HepG2 (cell line): ENCODE data around the gene AGER. TPM values are rescaled to one million over a fixed set of nuclear protein-coding genes. Genes with fewer than 3 reads are reported as not detected.

Source experiments
- ARID2 ChIP-seq: sonication (generic); formaldehyde crosslinking; IDR thresholded peaks from 2 replicates; pipeline ENCODE4 v1.8.1; 2022; ENCODE audit warnings: mild to moderate bottlenecking, missing genetic modification reagents, borderline replicate concordance
- CHCHD3 ChIP-seq: sonication (generic); formaldehyde crosslinking; IDR thresholded peaks from 2 replicates; pipeline ENCODE4 v1.8.0; 2022; ENCODE audit warnings: mild to moderate bottlenecking, missing genetic modification reagents, moderate library complexity
- EEA1 ChIP-seq: sonication (generic); formaldehyde crosslinking; IDR thresholded peaks from 2 replicates; pipeline ENCODE4 v1.5.1; 2020; ENCODE audit warnings: mild to moderate bottlenecking, missing genetic modification reagents, borderline replicate concordance
- GTF2F1 ChIP-seq: fragments of 150-350 bp; IDR thresholded peaks from 2 replicates; pipeline ENCODE4 v1.6.1; 2014; ENCODE audit warnings: low read length
- HDAC6 ChIP-seq: fragments of 200-600 bp; sonication (generic); IDR thresholded peaks from 2 replicates; pipeline ENCODE4 v1.7.0; 2017; ENCODE audit warnings: mild to moderate bottlenecking, antibody characterized with exemption, low read length, low read depth
- HES4 ChIP-seq: sonication (generic); formaldehyde crosslinking; IDR thresholded peaks from 2 replicates; pipeline ENCODE4 v1.9.0; 2021; ENCODE audit warnings: mild to moderate bottlenecking, missing genetic modification reagents, borderline replicate concordance
- HMGA1 ChIP-seq: sonication (generic); formaldehyde crosslinking; conservative IDR thresholded peaks from 2 replicates; pipeline ENCODE4 v1.4.0; 2020; ENCODE audit warnings: missing genetic modification reagents
- MAZ ChIP-seq, 2 experiments: sonication (generic) in 1 of 2; formaldehyde crosslinking in 1 of 2; IDR thresholded peaks; 2 replicates each; pipeline versions ENCODE4 v1.5.0 to v1.6.1; 2012 to 2020; ENCODE audit warnings: low read depth in 2 of 2, mild to moderate bottlenecking in 2 of 2, borderline replicate concordance in 1 of 2, improper control_type of control experiment in 1 of 2, low read length in 1 of 2, missing genetic modification reagents in 1 of 2, moderate library complexity in 1 of 2
- MBNL3 ChIP-seq: fragments of 250-450 bp; sonication (Bioruptor Pico); conservative IDR thresholded peaks from 2 replicates; pipeline ENCODE4 v1.8.0; 2022; ENCODE audit warnings: mild to moderate bottlenecking, inconsistent platforms
- NCOR1 ChIP-seq: fragments of 200-600 bp; sonication (generic); IDR thresholded peaks from 2 replicates; pipeline ENCODE4 v1.7.0; 2017; ENCODE audit warnings: antibody characterized with exemption, low read length, borderline replicate concordance
- PLRG1 ChIP-seq: fragments of 450-650 bp; conservative IDR thresholded peaks from 2 replicates; pipeline ENCODE4 v1.6.1; 2016
- POLR2AphosphoS5 ChIP-seq: IDR thresholded peaks from 2 replicates; pipeline ENCODE4 v1.6.1; 2012; ENCODE audit warnings: low read depth, low read length
- RAD51 ChIP-seq: fragments of 450-650 bp; IDR thresholded peaks from 2 replicates; pipeline ENCODE4 v1.6.1; 2016; ENCODE audit warnings: borderline replicate concordance
- RELA ChIP-seq: sonication (generic); formaldehyde crosslinking; IDR thresholded peaks from 2 replicates; pipeline ENCODE4 v1.4.0; 2020; ENCODE audit warnings: missing genetic modification reagents
- RORA ChIP-seq: sonication (generic); formaldehyde crosslinking; IDR thresholded peaks from 2 replicates; pipeline ENCODE4 v1.5.0; 2020; ENCODE audit warnings: mild to moderate bottlenecking, missing genetic modification reagents, moderate library complexity
- SMAD1 ChIP-seq: sonication (generic); formaldehyde crosslinking; IDR thresholded peaks from 2 replicates; pipeline ENCODE4 v1.4.0; 2020; ENCODE audit warnings: missing genetic modification reagents, low read depth, mild to moderate bottlenecking, borderline replicate concordance
- ZBTB7A ChIP-seq: sonication (generic); formaldehyde crosslinking; IDR thresholded peaks from 2 replicates; pipeline ENCODE4 v1.8.0; 2022; ENCODE audit warnings: mild to moderate bottlenecking, missing genetic modification reagents
- ZFP36 ChIP-seq: fragments of 150-350 bp; IDR thresholded peaks from 2 replicates; pipeline ENCODE4 v1.6.1; 2018; ENCODE audit warnings: borderline replicate concordance, low read length, low read depth; ENCODE audit not compliant: partially characterized antibody
- ZFP41 ChIP-seq: sonication (generic); formaldehyde crosslinking; IDR thresholded peaks from 2 replicates; pipeline ENCODE4 v1.4.0; 2020; ENCODE audit warnings: mild to moderate bottlenecking, missing genetic modification reagents, borderline replicate concordance
- ZNF570 ChIP-seq: sonication (generic); formaldehyde crosslinking; IDR thresholded peaks from 2 replicates; pipeline ENCODE4 v1.4.0; 2020; ENCODE audit warnings: mild to moderate bottlenecking, missing genetic modification reagents, borderline replicate concordance
- polyA plus RNA-seq, 8 experiments: library from polyadenylated mRNA; depleted of rRNA in 3 of 8; stranded (reverse) in 7 of 8; unstranded in 1 of 8; fragments of >200 nt; fragmentation: Illumina TruSeq in 4 of 8; extraction: Trizol in 4 of 8; gene quantifications; 2 replicates each; pipeline versions ENCODE4 v1.2.1 to v1.2.3, GENCODE V29; 2011 to 2016; ENCODE audit warnings: low read depth in 4 of 8, missing spikeins in 1 of 8, mixed read lengths in 1 of 8; ENCODE audit not compliant: insufficient read depth in 1 of 8
- total RNA-seq, 5 experiments: library from RNA; depleted of rRNA; stranded (reverse); fragments of >200 nt; fragmentation: Illumina TruSeq; extraction: Trizol; gene quantifications; 2 replicates each; pipeline ENCODE4 v1.2.3, GENCODE V29; 2016; ENCODE audit warnings: low read depth in 1 of 5
- TF ChIP-seq, protein P1 (sequence below): sonication (generic); formaldehyde crosslinking; IDR thresholded peaks from 2 replicates; pipeline ENCODE4 v1.5.0; 2020; ENCODE audit warnings: missing genetic modification reagents, mild to moderate bottlenecking, borderline replicate concordance
- TF ChIP-seq, protein P2 (sequence below): sonication (generic); formaldehyde crosslinking; IDR thresholded peaks from 2 replicates; pipeline ENCODE4 v1.4.0; 2020; ENCODE audit warnings: missing genetic modification reagents; ENCODE audit errors: not compliant biosample characterization
- TF ChIP-seq, protein P3 (sequence below): sonication (generic); formaldehyde crosslinking; IDR thresholded peaks from 2 replicates; pipeline ENCODE4 v1.8.1; 2023; ENCODE audit warnings: mild to moderate bottlenecking, moderate library complexity, missing genetic modification reagents
- TF ChIP-seq, protein P4 (sequence below): IDR thresholded peaks from 2 replicates; pipeline ENCODE4 v1.6.1; 2018; ENCODE audit warnings: missing genetic modification reagents
- TF ChIP-seq, protein P5 (sequence below): sonication (generic); formaldehyde crosslinking; IDR thresholded peaks from 2 replicates; pipeline ENCODE4 v1.8.1; 2023; ENCODE audit warnings: mild to moderate bottlenecking, missing genetic modification reagents

The AGER gene
- total and polyA plus RNA-seq, 2 of the 13 experiments (the other 11 are each of a cell fraction or from before 2014, with no cell fraction given) = 1.9 to 5.1 TPM

DNA sequence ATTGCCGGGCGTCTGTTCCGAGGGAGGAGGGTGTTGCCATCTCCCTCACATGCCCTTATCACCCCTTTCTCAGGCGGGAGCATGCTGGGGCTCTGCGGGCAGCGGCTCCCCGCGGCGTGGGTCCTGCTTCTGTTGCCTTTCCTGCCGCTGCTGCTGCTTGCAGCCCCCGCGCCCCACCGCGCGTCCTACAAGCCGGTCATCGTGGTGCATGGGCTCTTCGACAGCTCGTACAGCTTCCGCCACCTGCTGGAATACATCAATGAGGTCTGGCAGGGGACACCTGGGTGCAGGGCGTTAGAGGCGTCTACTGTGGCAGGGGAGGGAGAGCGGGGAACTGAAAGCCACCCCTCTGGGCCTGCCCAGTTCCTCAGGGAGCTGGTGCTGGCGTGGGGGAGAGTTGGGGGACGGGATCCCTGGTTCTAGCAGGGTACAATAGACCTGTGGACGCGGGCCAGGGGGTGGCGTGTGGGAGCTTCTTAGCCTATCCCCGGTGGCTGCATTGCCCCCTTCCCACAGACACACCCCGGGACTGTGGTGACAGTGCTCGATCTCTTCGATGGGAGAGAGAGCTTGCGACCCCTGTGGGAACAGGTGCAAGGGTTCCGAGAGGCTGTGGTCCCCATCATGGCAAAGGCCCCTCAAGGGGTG is 29.4 kb downstream of the AGER start (continued):
- TF ChIP-seq, protein P1, sequence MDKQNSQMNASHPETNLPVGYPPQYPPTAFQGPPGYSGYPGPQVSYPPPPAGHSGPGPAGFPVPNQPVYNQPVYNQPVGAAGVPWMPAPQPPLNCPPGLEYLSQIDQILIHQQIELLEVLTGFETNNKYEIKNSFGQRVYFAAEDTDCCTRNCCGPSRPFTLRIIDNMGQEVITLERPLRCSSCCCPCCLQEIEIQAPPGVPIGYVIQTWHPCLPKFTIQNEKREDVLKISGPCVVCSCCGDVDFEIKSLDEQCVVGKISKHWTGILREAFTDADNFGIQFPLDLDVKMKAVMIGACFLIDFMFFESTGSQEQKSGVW (CRISPR knock-in tag) = no peak
- TF ChIP-seq, protein P2, sequence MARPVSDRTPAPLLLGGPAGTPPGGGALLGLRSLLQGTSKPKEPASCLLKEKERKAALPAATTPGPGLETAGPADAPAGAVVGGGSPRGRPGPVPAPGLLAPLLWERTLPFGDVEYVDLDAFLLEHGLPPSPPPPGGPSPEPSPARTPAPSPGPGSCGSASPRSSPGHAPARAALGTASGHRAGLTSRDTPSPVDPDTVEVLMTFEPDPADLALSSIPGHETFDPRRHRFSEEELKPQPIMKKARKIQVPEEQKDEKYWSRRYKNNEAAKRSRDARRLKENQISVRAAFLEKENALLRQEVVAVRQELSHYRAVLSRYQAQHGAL (CRISPR knock-in tag) = no peak
- TF ChIP-seq, protein P3, sequence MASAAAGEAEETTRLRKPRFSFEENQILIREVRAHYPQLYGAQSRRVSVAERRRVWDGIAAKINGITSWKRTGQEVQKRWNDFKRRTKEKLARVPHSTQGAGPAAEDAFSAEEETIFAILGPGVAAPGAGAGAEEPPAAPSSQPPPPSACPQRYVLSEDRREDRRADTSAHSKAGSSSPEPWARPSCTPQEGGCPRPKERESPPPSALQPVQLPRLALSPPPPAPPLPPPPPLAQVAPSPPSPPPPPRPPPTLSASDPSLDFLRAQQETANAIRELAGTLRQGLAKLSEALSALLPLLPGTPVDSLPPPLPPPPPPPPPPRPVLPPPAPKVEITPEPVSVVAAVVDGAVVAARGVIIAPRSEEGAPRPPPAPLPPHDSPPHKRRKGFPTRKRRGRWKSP (CRISPR knock-in tag) = no peak
- TF ChIP-seq NCOR1 = no peak
- TF ChIP-seq CHCHD3 (CRISPR knock-in tag) = no peak
- no peak for TF ChIP-seq RELA
- TF ChIP-seq ZBTB7A (CRISPR knock-in tag) = no peak; the same call in 1 of the 2 replicates
- peak; percentile 86; the same call in 1 of the 2 replicates for TF ChIP-seq ZFP41 (CRISPR knock-in tag)
- 0 out of 2 replicates have a peak, but pooled peaks have one; percentile 6 for TF ChIP-seq EEA1 (CRISPR knock-in tag)
- TF ChIP-seq, protein P4, sequence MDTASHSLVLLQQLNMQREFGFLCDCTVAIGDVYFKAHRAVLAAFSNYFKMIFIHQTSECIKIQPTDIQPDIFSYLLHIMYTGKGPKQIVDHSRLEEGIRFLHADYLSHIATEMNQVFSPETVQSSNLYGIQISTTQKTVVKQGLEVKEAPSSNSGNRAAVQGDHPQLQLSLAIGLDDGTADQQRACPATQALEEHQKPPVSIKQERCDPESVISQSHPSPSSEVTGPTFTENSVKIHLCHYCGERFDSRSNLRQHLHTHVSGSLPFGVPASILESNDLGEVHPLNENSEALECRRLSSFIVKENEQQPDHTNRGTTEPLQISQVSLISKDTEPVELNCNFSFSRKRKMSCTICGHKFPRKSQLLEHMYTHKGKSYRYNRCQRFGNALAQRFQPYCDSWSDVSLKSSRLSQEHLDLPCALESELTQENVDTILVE (CRISPR knock-in tag) = no peak; the same call in 1 of the 2 replicates
- 0 out of 2 replicates have a peak, but pooled peaks have one; percentile 89 for TF ChIP-seq SMAD1 (CRISPR knock-in tag)
- no peak for TF ChIP-seq RORA (CRISPR knock-in tag)
- TF ChIP-seq PLRG1 = no peak
- TF ChIP-seq RAD51 = no peak
- TF ChIP-seq MAZ (IDR thresholded peaks at IDR 0.05; ENCODE audit: borderline replicate concordance, low read depth, low read length) = 0 out of 2 replicates have a peak, but pooled peaks have one; percentile 10
- no peak for TF ChIP-seq MAZ (CRISPR knock-in tag; IDR thresholded peaks at IDR 0.05; ENCODE audit: low read depth)
- TF ChIP-seq ARID2 = no peak
- no peak for TF ChIP-seq HMGA1
- TF ChIP-seq HES4 (CRISPR knock-in tag) = 0 out of 2 replicates have a peak, but pooled peaks have one; percentile 84
- no peak for TF ChIP-seq ZFP36
- no peak for TF ChIP-seq MBNL3 (CRISPR knock-in tag)
- TF ChIP-seq GTF2F1 = no peak
- no peak for TF ChIP-seq HDAC6
- TF ChIP-seq, protein P5, sequence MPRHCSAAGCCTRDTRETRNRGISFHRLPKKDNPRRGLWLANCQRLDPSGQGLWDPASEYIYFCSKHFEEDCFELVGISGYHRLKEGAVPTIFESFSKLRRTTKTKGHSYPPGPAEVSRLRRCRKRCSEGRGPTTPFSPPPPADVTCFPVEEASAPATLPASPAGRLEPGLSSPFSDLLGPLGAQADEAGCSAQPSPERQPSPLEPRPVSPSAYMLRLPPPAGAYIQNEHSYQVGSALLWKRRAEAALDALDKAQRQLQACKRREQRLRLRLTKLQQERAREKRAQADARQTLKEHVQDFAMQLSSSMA (CRISPR knock-in tag) = peak; percentile 89
- TF ChIP-seq ZNF570 (CRISPR knock-in tag) = no peak
- no peak for TF ChIP-seq POLR2AphosphoS5
